GM19193 (cell line): ENCODE data around the gene TBC1D8B.

ENCODE experiments used
- POLR2A ChIP-seq: IDR thresholded peaks from 4 replicates; pipeline ENCODE4 v1.6.1; 2011; ENCODE audit not compliant: insufficient read depth, insufficient read length; ENCODE audit errors: extremely low read depth

The TBC1D8B gene

DNA sequence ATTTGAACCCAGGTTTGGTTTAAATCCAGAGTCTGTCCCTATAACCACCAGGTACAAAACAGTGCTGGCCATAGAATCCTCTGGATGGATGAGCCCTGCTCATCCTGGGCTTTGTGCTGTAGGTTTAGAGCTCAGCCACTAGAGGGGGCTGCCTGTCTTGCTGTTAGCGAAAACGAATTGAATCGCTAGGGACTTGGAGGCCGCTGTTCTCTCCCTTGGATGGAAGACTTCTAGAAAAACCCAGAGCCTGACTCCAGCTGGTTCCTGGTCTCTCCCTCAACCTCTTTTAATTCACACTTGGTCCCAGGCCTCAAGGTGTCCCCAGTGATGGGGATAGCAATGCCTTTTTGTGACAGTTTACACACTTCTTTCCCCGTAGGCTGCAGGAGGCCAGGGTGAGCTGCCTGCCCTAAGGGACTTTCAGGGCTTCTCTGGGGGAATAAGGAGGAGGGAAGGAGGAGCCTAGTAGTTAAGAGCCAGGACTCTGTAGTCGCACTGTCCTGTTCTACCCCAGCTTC lies 92.0 kb downstream of the TBC1D8B start:
- TF ChIP-seq POLR2A: no peak

DNA sequence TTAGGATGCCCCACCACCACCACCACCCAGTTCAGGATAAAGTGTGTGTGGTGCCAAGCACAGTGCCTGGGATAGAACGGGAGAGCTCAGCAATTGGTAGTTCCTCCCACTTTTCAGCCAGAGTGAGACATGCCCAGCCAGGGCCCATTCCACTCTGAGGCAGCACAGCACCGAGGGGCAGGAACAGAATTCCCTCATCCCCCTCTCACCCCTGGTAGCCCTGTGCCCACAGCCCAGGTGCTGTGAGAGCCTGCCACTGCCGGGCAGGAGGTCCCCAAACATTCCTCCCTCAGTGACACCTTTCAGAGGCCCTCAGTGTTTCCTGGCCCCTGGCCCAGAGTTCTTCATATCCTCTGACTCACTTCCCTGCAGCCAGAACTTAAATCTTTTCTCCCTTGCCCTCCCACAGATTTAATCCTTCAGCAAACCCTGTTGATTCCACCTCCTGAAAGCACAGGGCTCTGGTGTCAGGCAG lies 92.5 kb downstream of the TBC1D8B start:
- no peak for TF ChIP-seq POLR2A

DNA sequence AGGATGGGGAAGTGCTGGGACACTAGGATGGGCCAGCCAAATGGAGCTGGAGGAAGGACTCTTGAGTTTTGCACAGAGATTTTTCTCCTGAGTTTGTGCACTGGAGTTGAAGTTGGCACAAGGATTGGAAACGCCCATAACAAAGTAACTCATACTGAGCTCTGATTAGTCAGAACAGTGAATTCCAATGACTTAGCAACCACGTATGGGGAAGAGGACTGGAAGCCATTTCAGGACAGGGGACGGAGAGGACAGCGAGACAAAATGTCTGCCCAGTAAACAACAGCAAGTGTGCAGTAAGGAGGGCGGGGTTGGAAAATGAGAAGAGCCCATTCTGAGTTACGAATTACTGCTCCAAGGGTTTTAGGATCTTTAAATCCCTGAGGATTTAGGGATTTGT lies 94.8 kb downstream of the TBC1D8B start:
- no peak for TF ChIP-seq POLR2A

DNA sequence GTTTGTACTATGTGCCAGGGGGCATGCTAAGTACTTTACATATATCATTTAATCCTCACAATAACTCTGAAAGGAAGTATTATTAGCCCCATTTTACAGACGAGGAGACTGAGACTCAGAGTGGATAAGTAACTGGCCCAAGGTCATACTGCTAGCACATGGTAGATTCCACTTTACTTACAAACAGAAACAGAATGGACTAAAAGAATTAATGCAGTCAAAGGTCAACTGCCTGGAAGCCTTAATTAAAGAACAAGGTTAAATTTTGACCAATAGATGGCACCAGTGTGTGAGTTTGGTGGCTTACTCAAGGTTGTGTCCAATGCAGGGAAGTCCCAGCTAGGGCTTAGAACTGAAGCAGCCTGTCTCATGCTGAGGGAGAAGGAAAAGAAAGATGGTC lies 96.0 kb downstream of the TBC1D8B start:
- no peak for TF ChIP-seq POLR2A

DNA sequence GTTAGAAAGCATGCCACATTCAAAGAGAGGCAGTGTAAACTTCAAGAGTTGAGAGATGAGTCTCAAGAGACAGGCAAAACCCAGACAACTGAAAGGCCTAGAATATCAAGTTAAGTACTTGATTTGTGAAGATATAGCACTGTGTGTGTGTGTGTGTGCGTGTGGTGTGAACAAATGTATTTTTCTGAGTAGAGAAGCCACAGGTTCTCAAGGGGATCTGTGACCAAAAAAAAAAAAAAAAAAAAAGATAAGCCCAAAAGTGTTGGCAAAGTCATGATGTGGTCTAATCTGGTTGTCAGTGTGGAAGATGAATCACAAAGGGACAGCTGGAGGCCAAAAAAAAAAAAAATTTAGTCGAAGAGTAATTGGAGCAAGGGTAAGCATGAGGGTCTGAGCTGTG lies 96.8 kb downstream of the TBC1D8B start:
- TF ChIP-seq POLR2A: no peak

DNA sequence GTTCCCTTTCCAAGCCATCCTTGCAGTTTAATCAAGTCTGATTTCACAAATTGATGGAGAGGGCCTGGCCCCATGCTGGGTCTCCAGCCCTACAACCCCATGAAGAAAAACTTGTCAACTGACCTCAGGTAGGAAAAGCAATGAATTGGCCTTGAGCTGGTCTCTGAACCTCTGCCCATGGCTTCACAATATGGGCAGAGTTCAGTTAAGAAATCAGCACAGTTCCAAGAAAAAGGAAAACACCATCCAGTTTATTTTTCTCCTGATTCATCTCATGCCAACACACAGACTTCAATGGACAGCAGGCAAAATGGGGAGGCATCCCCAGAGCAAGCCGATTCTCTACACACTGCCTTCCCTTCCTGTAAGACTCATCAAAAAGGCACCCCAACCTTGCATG lies 97.4 kb downstream of the TBC1D8B start:
- no peak for TF ChIP-seq POLR2A

DNA sequence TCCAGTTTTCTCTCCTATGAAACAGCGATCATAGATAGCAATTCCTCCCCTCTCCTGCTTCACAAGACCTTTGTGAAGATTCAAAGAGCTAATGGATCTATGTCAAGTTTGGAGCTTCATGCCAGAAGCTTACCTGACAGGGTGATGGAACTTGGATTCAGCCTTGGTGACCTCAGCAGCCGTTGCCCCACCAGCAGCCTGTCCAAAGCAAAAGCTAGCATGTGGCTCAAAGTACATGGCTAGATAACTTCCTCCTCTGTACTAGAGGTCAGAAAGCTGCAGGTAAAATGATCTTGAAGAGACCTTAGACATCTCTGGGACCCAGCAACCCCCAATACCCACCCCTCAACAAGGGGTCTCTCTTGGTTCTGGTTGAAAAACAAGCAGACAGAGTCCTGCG lies 98.9 kb downstream of the TBC1D8B start:
- no peak for TF ChIP-seq POLR2A

DNA sequence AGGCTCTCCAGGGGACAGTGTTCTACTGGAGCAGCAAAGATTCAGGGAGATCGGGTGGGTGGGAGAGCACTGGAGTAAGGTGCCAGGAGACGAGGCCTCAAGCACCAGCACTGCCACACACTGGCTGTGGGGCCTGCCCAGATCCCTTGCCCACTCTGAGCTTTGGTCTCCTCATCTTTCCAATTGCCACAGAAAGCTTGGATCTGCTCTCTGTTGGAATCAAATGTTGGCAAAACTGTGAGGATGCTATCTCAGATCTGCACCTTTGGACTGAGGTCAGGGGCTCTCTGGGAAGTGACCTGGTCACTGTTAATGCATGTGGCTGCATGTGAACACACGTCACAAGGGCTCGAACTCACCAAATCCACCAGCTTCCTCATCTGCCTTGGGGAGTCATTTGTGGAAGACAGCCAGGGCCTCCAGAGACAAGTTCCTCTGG lies 99.3 kb downstream of the TBC1D8B start:
- no peak for TF ChIP-seq POLR2A

DNA sequence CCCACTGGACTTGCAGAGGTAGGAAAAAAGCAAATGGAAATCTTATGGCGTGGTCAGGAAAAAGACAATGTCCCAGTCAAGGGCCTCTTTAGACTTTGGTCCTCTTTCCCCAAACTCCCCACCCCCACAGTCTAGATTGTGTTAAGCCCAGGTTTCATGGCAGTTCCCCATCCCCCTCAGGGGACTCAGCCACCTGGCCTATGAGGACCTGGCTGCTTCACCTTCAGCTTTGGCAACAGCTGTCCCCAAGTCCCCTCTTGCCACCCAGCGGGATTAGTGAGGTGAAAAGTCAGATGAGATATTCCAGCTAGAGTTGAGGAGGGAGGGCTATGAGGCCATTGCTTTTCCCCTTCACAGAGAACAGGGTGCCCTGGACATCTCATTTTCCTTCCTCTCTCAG lies 100.2 kb downstream of the TBC1D8B start:
- no peak for TF ChIP-seq POLR2A

DNA sequence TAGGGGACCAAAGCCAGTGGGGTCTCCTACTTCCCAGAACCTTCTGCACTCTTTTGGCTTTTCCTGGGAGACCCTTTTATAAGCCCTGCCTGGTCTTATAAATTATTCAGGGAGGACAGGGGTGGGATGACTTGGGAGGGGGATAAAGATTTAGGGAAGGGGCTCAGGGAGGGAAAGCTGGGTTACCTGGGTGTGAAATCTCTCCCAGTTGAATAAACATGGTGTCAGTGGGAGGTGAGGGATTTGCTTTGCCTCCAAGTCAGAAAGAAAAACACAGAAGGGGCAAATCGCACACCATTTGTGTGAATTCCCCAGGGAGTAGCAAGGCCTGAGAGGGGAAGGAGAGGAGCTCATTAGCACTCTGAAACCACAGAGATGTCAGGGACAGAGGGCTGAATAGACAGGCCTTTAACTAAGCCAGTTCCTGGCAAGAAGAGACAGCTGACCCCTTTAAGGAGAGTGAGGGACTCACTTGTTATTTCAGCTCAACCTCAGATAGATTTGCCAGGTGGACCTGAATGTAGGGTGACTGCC lies 100.9 kb downstream of the TBC1D8B start, which contains the start of gene RIPPLY1:
Gene RIPPLY1 (minus strand): TSS at position 51 of the 534 bp plus-strand sequence. CDS start 54 bp downstream, outside the sequence.
- TF ChIP-seq POLR2A: no peak

DNA sequence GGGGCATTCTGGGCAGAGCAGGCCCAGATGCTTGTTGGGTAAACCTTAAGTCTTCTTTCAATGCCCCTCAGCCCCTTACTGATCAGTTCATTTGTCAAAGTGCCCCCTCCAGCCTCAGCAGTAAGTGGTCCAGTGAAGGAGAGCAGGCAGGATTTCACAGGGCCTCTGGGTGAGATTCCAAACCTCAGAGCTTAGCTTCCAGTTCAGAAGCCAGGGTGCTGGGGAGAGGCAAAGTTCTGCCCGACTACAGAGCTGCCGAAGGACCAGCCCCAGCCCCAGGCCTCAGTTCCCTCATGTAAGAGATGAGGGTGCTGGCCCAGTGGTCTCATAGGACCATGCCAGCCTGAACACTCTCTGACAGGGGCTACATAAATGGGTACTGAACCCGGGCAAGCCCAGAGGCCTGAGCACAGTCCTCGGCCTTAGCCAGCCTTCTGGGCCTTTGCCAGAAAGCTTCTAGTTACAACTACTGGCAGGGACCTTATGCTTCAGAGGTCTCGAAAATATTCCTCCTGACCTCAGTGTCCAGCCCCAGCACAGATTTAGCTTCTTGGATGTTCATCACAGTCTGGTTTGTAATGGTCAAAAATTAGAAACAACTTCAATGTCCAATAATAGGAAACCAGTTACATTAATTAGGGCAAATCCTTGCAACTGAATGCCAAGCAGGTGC lies 101.5 kb downstream of the TBC1D8B start:
- TF ChIP-seq POLR2A: no peak

DNA sequence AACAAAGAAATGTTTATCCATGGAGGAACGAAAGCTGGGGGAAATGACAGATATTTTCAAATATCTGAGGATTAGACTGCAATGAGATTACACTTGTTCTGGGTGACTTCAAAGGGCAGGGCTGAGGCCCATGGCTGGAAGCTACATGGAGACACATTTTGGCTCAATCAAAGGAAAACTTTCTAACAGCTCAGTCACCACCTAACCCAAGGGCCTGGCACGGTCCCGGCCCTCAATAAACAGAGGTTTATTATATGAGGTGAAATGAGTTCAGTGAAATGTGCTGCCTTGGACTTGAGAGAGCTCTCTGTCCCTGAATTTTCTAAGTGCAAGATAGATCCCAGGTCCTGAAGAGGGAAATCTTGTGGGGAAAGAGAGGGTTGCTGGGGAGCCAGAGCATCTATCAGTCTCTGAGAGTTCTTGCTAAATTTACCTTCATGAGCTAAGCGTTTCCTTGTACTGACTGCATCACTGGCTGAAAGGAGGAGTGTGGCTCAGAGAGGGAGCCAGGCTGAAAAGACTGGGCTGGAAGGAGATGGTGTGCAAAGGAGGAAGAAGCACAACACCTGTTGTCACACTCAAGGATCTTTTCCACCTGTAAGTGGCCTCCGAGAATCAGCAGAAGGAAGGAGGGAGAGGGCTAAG lies 102.7 kb downstream of the TBC1D8B start:
- no peak for TF ChIP-seq POLR2A

DNA sequence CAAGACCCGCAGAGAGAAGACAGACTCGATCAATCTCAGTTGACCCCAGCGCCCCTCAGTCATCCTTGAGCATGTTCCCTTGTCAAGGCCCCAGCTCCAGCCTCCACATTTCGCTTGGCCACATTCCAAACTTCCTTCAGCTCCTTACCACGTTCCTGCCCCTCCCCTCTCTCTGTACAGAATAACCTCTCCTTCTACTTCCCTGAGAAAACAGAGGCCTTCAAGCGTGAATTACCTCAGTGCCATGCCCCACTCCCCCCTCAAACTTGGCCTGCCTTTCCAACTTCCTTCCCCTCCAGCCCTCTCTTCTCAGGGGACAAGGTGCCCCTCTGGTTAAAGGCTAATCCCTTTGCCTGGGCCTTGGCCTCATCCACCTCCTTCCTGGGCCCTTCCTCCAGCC lies 103.9 kb downstream of the TBC1D8B start:
- no peak for TF ChIP-seq POLR2A

DNA sequence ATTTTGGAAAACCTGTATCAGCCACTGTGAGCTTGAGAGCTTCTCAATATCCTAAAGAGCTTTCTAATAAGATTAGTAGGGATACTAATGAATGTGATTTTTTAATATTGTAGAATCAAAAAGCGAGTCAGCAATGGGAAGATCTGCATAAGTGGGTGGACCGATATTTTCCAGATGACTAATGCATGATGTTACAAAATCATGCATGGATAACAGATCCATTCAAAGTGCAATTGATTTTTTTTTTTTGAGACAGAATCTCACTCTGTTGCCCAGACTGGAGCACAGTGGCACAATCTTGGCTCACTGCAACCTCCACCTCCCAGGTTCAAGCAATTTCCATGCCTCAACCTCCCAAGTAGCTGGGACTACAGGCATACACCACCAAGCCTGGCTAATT lies 110.4 kb downstream of the TBC1D8B start:
- TF ChIP-seq POLR2A: no peak

DNA sequence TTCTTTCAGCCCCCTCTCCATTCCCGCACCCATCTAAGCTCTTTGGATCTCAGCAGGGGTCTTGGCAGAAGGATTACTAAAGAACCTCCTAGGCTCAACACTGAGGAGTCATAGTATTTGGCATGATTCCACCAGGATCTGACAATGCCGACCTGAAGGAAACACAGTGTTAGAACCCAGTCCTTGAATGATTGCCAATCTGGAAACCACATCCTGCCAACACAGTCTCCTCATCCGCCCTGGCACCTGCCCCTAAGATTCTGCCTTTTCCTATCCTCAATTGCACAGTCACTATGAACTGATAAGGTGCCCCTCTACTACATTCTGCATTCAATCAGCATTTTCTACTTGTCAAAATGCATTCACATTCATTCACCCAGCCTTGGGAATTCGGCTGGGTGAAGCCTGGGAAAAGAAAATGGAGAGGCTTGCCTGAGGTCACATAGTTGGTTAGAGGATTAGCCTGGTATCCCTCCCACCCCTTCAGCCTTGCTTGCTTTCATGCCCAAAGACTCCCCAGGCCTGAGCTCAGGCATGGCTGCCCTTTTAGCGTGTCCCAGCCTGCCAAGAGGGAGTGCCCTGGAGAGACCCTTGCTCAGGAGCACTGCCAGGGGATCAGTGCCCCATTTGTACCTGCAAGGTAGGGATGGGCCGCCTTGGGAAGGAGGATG lies 115.5 kb downstream of the TBC1D8B start:
- TF ChIP-seq POLR2A: no peak
